NCI-H146 treated with DMSO at 0.1 percent for 48 hours (cell line): ENCODE data around the gene C13orf46.
"Not testable (repeated sequence)": the region's sequence is repeated elsewhere in the genome, so short reads cannot be mapped to it uniquely, and the experiment has no call there.

Experiments
- DNase-seq: peaks from one replicate; lab custom pipeline; 2025; ENCODE audit not compliant: unreplicated experiment; lab: John Stamatoyannopoulos, UW

C13orf46 gene

DNA sequence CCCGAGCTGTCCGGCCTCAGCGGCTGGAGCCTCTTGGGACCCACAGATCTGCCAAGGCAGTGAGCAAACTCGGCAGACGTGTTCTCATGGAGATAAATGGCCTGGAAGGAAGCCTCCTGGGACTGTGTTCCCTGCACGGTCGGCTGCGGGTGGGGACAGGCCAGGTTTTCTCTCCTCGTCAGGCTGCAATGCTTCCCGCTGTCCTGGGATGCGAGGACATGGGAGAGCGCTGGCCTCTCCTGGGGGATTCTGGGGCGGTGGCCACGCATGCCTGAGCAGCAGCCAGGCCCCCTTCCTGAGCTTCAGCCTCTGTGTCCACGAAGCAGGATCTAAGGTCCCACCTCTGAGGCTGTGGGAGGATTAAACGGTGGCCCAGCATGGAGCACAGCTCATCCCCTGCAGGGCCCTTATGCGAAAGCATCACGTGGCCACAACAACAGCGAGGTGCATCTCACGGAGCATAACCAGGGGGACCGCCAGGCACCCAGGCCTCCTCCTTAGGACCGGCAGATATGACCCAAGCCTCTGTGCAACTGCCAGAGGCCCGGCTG lies 21.2 kb upstream of the C13orf46 start:
- DNase-seq = no peak

DNA sequence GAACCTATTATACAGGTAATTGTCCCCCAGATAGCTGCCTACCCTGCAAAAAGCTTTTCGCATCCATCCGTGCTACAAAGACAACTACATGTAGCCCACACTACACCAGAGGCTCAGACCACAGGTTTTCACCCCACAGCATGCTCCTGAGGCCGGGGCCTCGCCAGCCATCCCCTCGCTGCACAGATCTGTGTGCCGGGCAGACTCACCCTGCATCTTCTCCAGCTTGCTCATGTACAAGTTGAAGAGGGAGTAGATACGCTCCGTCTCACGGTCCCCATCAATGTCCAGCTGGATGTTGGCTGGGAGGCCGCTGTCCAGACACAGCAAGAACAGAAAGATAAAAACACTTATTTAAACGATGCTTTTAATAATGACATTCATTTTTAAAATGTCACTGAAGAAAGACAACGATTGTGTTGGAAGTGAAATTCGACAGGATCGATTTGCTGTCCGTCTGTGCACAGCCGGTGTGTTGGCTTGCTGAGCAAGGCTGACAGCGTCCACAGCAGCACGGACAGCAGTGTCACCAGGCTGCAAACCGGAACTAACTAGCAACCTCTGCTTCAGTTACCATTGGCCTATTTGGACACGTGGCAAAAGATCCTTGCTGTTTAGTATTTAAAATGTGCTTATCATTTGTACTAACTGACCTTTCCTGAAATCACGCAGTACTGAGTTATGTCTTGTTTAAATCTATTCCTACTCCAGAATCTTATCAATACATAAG lies 18.6 kb upstream of the C13orf46 start:
- no peak for DNase-seq

DNA sequence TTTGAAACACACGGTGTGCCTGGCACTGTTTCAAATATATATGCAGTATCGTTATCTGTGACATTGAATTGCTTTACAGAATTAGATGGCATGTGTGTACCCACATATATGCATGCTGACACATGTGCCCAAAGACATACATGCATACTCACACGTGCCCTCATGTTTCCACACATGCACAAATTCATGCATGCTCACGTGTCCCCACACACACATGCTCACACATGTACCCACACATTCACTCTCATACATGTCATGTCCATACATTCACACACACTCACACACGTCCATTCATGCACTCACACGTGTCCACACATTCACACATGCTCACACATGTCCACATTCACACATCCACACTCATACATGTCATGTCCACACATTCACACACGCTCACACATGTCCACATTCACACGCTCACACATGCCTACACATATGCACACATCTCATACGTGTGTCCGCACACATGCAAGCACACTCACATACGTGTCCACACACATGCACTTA lies 17.9 kb upstream of the C13orf46 start:
- DNase-seq = no peak

DNA sequence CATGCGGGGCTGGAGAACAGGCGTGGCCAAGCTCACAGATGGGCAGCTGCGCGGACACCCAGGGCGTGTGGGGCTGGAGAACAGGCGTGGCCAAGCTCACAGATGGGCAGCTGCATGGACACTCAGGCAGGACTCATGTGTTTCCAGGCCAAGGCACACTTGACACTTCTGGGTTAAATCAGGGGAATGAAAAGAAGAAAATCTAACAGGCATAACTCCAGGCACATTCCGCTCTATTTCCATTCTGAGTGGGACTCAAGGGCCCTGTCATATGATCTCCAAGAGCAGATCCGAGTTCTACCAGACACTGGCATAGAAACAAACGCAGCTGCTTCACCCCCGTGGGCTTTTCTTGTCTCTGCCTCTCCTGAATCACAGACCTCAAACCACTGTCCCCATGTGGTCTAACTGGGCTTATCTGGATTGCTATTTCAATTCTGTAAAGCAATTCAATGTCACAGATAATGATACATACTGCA lies 17.4 kb upstream of the C13orf46 start:
- peak; percentile 46 for DNase-seq

DNA sequence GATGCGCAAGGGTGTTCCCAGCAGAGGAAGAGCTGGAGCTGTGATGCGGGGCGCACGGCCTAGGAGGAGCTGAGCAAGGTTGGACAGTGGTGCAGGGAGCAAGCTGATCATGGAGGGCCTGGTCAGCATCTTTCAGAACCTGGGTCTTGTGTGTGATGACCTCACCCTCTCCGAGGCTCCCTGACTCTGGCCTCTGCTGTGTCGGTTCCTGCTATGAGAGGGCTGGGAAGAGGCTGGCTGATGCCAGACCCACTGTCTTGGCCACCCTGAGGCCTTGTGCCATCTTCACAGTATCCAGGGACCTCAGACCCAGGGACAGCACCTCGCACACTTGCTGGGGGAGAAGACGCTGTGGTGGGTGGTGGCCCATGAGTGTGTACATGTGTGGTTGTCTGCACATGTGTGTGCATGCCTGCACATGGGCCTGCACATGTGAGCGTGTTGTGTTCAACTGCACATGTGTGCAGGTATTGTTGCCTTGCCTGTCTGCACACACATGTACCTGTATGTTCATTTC lies 16.5 kb upstream of the C13orf46 start:
- DNase-seq = no peak

DNA sequence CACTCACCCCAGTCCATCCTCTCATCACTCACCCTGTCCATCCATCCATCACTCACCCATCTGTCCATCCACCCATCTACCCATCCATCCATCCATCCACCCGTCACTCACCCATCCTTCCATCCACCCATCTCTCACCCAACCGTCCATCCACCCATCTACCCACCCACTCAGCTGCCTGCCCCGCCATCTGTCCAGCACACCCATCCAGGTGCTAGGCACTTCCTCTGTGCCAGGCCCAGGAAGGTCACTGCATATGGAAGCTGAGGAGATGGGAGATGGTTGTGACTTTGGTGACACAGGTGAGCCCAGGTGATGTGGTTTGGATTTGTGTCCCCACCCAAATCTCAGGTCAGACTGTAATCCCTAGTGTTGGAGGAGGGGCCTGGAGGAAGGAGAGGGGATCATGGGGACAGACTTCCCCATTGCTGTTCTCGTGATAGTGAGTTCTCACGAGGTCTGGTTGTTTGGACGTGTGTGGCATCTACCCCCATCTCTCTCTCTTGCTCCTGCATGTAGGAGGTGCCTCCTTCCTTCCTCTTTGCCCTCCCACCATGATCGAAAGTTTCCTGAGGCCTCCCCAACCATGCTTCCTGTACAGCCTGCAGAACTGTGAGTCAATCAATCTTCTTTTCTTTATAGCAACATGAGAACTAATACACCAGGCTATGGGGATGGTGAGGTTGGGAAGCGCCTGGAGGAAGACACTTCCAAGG lies 15.9 kb upstream of the C13orf46 start:
- DNase-seq = no peak

DNA sequence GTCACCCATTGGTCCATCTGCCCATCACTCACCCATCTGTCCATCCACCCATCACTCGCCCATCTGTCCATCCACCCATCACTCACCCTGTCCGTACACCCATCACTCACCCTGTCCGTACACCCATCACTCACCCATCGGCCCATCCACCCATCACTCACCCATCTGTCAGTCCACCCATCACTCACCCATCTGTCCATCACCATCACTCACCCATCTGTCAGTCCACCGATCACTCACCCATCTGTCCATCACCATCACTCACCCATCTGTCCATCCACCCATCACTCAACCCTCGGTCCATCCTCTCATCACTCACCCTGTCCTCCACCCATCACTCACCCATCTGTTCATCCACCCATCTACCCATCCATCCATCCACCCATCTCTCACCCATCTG lies 15.0 kb upstream of the C13orf46 start:
- DNase-seq = not testable (repeated sequence)

DNA sequence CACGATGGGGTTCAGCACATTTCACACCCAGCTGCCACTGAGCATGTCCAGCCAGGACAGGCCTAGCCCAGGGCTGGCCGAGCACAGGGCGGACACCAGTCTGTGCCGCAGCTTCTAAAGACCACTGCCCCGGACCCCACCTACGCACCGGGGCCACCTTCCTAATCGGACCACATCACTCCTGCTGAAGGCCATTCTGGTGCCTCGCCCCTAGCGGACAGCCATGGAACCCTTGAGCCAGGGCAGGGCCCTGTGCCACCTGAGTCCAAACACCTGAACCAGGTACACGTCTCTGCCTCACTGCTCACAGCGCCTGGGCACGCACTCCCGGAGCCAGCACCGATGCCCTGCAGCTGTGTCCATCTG lies 8.4 kb upstream of the C13orf46 start:
- no peak for DNase-seq

DNA sequence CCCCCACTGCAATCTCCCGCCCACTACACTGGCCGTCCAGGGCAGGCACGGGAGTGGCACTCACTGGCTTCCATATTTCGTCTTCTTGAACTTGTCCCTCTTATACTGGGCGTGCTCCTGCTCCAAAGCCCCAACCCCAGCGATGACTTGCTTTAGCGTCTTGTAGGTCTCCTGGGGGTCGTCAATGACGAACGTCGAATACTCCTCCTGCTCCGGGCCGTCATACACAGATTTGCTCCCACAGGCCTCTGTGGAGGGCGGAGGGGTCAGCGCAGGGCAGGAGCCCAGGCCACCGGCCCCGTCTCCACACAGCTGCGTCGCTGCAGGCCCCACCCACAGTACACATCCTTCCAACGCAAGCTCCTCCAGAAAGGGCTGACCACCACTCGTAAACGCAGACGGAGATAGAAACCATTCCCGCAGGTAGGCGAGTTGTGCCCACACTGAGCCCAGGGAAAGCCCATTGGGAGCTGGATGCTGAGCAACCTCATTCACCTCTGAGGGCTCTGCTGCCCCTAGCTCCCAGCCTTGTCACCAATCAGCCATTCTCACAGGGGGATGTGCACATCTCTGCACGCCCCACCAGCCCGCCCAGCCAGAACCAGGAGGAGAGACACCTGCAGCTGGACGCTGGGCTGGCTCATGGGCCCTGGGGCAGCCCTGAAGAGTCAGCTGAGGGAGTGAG lies 7.9 kb upstream of the C13orf46 start:
- DNase-seq = no peak

DNA sequence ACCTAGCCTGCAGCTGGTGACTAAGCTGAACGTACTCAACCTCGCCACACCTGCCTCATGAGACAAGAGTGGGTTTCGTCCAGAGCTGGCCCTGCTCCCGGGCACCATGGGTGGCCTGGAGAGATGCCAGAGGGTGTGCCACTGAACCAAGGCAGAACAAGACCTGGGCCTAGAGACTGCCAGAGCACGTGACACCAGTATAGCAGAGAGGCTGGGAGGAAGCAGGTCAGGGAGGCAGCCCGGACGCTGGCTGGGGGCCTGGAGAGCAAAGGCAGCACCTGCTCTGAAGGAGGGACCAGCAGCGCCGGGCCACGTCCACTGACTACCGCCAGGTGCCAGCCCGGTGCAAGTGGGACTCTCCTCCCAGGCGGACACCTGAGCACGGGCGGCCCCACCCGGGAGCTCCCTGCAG lies 7.3 kb upstream of the C13orf46 start:
- peak; percentile 98 for DNase-seq

DNA sequence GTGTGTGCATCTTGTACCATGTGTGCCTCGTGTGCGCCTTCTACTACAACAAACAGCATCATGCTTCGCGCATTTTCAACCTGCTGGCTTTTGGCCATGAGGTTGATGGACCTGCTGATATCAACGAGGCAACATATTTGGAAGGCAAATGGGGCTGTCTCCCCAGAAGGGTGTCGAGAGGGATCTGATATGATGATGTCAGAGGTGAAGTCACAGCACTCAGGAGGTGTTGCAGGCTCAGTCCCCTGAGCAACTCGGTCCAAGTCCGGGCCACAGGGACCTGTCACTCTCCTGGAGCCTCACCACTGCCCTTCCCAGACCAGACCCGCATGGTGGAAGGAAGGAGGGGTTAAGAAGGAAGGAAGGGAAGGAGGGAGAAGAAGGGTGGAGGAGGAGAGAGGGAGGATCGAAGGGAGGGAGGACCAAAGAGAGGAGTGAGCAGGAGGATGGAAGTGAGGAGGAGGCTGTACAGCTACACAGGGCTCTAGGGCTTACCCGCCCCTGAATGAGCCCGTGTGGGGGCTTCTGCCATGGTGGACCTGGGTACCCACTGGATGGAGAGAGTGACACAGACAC lies 6.7 kb upstream of the C13orf46 start:
- no peak for DNase-seq

DNA sequence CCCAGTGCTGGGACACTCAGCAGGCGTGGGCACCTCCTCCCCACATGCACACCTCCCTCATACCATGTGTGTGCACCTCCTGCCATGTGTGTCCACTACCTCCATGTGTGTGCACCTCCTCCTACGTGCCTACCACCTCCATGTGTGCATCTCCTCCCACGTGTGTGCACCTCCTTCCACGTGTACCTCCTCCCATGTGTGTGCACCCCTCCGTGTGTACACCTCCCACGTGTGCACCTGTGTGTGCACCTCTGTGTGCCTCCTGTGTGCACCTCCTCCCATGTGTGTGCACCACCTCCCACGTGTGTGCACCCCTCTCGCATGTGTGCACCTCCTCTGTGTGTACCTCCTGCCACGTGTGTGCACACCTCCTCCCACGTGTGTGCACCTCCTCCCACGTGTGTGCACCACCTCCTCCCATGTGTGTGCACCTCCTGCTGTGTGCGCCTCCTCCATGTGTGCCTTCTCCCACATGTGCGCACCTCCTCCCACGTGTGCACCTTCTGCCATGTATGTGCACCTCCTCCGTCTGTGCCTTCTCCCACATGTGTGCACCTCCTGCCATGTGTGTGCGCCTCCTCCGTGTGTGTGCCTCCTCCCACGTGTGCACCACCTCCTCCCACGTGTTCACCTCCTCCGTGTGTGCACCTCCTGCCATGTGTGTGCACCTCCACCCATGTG lies 6.1 kb upstream of the C13orf46 start:
- no peak for DNase-seq

DNA sequence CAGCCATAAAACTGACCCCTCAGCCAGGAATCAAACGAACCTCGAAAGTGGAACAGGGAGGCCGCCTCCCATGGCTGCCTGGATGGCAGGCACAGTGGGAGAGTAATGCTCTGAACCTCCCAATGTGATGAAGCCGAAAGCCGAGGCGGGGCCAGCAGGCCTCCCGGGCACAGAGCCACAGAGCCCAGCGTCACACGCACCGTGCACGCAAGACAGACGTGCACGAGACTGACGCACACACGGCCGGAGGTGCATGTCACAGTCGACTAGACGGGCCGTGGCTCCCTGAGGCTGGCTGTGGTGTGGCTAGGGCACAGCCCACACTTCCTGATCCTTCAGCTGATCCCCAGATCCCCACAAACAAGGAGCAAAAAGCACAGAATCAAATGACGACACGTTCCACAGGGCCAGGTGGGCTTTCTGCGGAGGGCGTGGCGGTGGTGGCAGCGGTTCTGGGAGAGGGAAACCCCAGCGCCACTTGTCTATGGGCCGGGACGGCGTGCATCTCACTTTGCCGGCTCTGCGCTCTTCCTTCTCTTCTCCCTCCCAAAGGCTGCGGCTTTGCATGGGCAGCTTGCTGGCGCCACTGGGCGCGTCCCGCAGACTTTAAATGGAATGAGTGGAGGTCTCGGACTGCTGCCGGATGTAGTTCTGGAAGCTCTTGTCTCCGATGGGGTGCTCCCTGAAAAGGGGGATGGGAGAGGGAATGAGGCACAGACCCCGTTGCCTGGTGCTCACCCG lies 5.0 kb upstream of the C13orf46 start:
- no peak for DNase-seq

DNA sequence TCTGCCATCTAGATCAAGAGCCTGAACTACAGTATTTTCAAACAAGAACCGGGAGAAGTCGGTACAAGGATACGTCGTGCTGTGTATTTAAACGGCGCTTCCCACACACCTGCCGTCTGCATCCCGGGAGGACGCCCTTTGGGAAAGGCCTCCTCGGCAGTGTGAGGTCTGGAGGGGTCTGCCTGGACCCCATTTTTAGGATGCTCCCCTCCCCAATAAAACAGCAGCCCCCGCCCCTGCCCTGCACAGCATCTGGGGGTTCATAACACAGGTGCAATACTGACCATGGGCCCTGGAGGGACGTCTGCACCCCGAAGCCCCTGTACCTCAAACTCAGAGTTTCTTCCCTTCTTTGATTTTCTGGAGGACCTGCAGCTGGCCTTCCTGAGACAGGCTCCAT lies 4.1 kb upstream of the C13orf46 start:
- DNase-seq = no peak

DNA sequence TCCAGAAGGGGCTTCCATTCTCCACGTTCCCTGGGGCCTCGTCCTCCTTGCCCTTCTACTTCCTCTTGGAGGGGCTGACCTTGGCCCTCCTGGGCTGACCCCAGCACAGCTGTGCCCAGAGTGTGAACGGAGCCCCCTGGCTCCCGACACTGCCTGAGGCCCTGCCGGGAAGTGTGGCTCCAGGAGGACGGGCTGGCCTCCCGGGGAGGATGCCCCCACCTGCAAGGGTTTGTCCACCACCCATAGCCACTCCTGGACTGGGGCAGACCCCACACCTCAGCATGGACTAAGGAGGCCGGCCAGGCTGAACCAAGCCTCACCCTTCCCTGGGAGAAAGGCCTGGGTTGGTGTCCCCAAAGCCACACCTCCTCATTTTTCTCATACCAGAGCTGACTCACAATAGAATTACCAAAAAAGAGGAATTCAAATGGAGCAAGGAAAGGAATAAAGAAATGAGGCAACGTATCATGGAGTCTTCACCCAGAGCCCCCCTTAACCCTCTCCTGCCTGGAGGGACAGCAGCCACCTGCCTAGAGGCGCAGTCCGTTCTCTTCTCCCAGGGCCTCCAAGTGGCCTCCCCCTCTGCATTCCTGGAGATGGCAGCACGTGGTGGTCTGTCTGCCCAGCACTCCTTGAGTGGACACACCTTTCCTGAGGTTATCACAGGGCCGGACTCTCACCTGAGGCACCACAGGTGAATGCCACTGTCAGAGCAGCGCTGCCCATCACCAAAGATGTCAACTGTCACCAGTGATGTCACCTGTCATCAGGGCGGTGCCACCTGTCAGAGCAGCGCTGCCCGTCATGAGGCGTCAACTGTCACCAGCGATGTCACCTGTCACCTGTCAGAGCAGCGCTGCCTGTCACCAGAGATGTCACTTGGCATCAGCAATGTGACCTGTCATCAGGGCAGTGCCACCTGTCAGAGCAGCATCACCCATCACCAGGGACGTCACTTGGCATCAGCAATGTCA lies 3.1 kb upstream of the C13orf46 start:
- no peak for DNase-seq

DNA sequence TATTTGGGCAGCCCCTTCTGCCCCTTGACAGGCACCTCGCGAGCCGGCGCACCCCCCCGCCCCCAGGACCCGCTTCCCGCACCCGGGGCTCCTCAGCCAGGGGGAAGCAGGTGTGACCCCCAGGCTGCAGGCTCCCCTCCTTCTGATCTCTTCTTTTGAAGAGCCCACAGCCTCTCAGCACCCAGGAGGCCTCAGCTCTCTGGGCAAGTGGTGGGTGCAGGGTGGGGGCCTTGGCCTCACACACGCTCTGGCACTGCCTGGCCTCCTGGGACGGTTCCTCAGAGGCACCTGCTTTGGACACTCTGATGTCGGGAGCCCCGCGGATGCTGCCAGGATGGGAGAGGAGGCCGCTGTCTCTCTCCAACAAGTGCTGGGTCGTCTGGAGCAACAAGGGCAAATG lies 1.5 kb upstream of the C13orf46 start:
- DNase-seq = no peak

DNA sequence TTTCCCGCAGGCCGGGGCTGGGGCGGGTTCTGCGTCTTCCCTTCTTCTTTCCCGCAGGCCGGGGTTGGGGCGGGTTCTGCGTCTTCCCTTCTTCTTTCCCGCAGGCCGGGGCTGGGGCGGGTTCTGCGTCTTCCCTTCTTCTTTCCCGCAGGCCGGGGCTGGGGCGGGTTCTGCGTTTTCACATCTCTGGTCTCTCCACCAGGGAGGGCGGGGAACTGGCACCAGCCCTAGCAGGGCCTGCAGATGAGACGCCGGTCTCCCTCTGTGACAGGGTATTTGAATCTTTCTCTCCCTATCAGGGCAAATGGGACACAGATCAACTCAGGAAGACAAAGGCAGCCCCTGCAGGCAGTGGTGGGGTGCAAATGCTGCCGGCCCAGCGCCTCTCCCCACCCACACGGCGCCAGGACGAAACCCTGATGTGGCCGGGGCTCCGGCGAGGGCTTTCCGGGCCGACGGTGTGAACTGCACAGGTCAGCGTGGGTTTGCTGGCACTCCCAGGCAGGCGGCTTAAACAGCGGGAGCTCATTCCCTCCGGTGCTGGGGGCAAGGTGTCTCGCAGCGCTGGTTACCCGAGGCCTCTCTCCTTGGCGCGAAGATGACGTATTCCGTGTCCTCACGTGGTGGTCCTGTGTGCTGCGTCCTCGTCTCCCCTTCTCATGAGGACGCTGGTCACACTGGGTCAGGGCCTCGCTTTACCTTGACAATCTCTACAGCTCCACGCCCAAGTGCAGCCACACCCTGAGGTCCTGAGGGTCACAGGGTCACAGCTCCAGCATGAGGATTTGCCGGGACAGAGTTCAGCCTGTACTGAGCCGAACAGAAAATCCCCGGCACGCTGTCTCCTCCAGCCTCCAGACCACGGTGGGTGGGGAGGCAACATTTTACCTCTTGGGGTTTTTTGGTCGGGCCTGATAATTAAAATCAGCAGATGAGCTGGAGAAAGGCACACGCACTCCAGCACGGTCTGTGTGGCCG lies 717 bp upstream of the C13orf46 start:
- no peak for DNase-seq
